ENCODE data around the gene SEMA4A. TPM values are rescaled to one million over a fixed set of nuclear protein-coding genes. Genes with fewer than 3 reads are reported as not detected.

The SEMA4A gene
- total and polyA plus RNA-seq, 8 donors = 2.6 to 7.0 (median 4.7) TPM

DNA sequence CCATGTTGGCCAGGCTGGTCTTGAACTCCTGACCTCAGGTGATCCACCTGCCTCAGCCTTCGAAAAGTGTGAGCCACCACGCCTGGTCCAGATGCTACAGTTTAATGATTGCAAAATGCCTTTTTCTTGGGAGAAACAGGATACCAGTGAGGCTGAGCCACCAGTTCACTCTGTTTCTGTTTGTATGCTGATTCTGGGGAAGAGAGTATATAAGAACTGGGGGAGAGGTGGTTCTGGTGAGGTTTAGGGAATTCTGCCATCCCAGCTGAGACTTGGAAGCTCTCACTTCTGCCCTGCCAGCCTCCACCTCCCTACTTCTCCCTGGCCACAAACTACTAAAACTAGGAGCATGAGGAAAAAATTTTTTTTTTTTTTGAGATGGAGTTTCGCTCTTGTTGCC, 51.3 kb downstream of the SEMA4A start:
- ATAC-seq (no peak), DNase-seq (no peak), FAIRE-seq (no peak)
- intact Hi-C loops (cut with DNase I) = loop anchor here in 1 of 3 donors (10.0 kb wide), 1 partner anchor 50 kb away; the partner anchor contains the start of gene SEMA4A
- Histone ChIP-seq H3K9me3 (no peaks in the 10 kb centered on the region), H3K4me3 (no peak overlapping the region), H3K27me3 (no peaks in the 10 kb centered on the region), H3K36me3 (peaks cover 0 to 8% (median 0%) of the 10 kb centered on the region in 3 donors), H3K27ac (no peak overlapping the region), H3K4me1 (no peaks in the 10 kb centered on the region)
- TF ChIP-seq CTCF (IDR thresholded peaks at IDR 0.05) = no peak
- 90 to 94% methylated on average over 3 of the region's 3 CpGs for WGBS, 2 donors

GRCh38 chr1:156211243-156211642, 57.9 kb downstream of the SEMA4A start:
- no peak for FAIRE-seq
- ATAC-seq = no peak
- no peak overlapping the region for H3K4me3 ChIP-seq
- no peak overlapping the region for H3K27ac ChIP-seq
- intact Hi-C loops (cut with DNase I) = no loop called here
- WGBS, 2 donors = 92 to 100% methylated on average over 3 of the region's 3 CpGs
- no peaks in the 10 kb centered on the region for H3K9me3 ChIP-seq
- DNase-seq = peak in 1 of 6 donors; percentile 13
- TF ChIP-seq CTCF (IDR thresholded peaks at IDR 0.05) = no peak
- H3K27me3 ChIP-seq = no peaks in the 10 kb centered on the region
- H3K4me1 ChIP-seq = peaks cover 7 to 10% (median 10%) of the 10 kb centered on the region in 3 donors
- peaks cover 0 to 8% (median 0%) of the 10 kb centered on the region in 3 donors for H3K36me3 ChIP-seq

GRCh38 chr1:156212130-156212529, 58.7 kb downstream of the SEMA4A start:
- Histone ChIP-seq H3K4me1 (peaks cover 8 to 11% (median 10%) of the 10 kb centered on the region in 3 donors), H3K4me3 (peak overlapping the region in 1 of 4 donors; percentile 66), H3K36me3 (peaks cover 0 to 8% (median 0%) of the 10 kb centered on the region in 3 donors), H3K9me3 (no peaks in the 10 kb centered on the region), H3K27ac (peak overlapping the region in 3 of 4 donors; percentile 93 to 98 (median 95)), H3K27me3 (no peaks in the 10 kb centered on the region)
- no peak for FAIRE-seq
- TF ChIP-seq CTCF (IDR thresholded peaks at IDR 0.05) = no peak
- intact Hi-C loops (cut with DNase I) = no loop called here
- ATAC-seq = no peak
- DNase-seq = no peak
- WGBS, 2 donors = 74 to 81% methylated on average over 9 of the region's 9 CpGs

GRCh38 chr1:156212833-156213643, 59.7 kb downstream of the SEMA4A start, which contains the start of gene PMF1:
PMF1 (plus strand) TSS chr1:156213007; CDS start chr1:156213016, 9 bp downstream.
- peaks cover 0 to 5% (median 0%) of the 10 kb centered on the region in 3 donors for H3K36me3 ChIP-seq
- H3K27me3 ChIP-seq = no peaks in the 10 kb centered on the region
- H3K27ac ChIP-seq = peak within 1 kb of the TSS; percentile 86 to 98 (median 94)
- peaks cover 10 to 20% (median 17%) of the 10 kb centered on the region in 3 donors for H3K4me1 ChIP-seq
- DNase-seq = peak; percentile 94 to 98 (median 96)
- peak within 1 kb of the TSS; percentile 38 to 66 (median 58) for H3K4me3 ChIP-seq
- H3K9me3 ChIP-seq = no peaks in the 10 kb centered on the region
- ATAC-seq = peak; percentile 98 to 99 (median 98)
- TF ChIP-seq CTCF (IDR thresholded peaks at IDR 0.05) = no peak
- FAIRE-seq = no peak
- WGBS, 2 donors = 0 to 1% methylated on average over 61 of the region's 61 CpGs
- intact Hi-C loops (cut with DNase I) = no loop called here

- Histone ChIP-seq H3K27me3 (no peaks in the 10 kb centered on the region), H3K27ac (peak overlapping the region; percentile 86 to 98 (median 94)), H3K4me1 (peaks cover 10 to 26% (median 19%) of the 10 kb centered on the region in 3 donors), H3K36me3 (no peaks in the 10 kb centered on the region), H3K9me3 (no peaks in the 10 kb centered on the region), H3K4me3 (peak overlapping the region; percentile 38 to 66 (median 58))
- WGBS, 2 donors = 12 to 15% methylated on average over 11 of the region's 11 CpGs
- intact Hi-C loops (cut with DNase I) = no loop called here
- TF ChIP-seq CTCF (IDR thresholded peaks at IDR 0.05) = no peak
- DNase-seq (no peak), ATAC-seq (no peak), FAIRE-seq (no peak)
These were observed 60.2 kb downstream of the SEMA4A start for GRCh38 chr1:156213644-156213966.
